Peyer's patch (tissue), 4 donors: ENCODE measurements around the gene TMEM126B. TPM values are rescaled to one million over a fixed set of nuclear protein-coding genes. Genes with fewer than 3 reads are reported as not detected.

Source experiments
- DNase-seq, 3 donors: peaks; one replicate each; pipeline ENCODE4 v3.0.0-alpha.2; 2017 to 2019
- H3K27ac ChIP-seq, 4 donors: fragments of 200-600 bp; sonication (generic); one replicate each; pipeline ENCODE4 v1.5.1; 2016 to 2019
- H3K27me3 ChIP-seq, 2 donors: fragments of 200-600 bp; sonication (generic); one replicate each; pipeline ENCODE4 v1.5.1; 2019
- H3K36me3 ChIP-seq, 3 donors: fragments of 200-600 bp; sonication (generic); one replicate each; pipeline ENCODE4 v1.5.1; 2016 to 2019
- H3K4me1 ChIP-seq, 4 donors: fragments of 200-600 bp; sonication (generic); one replicate each; pipeline ENCODE4 v1.5.1; 2016 to 2019
- H3K4me3 ChIP-seq, 4 donors: fragments of 200-600 bp; sonication (generic); 1 replicate in 3 of 4; 2 replicates in 1 of 4; pipeline ENCODE4 v1.5.1; 2016 to 2019; ENCODE audit warnings: mild to moderate bottlenecking in 1 of 4
- H3K9me3 ChIP-seq, 4 donors: fragments of 200-600 bp; sonication (generic); one replicate each; pipeline ENCODE4 v1.5.1; 2016 to 2019; ENCODE audit warnings: mild to moderate bottlenecking in 1 of 4
- CTCF ChIP-seq, 6 experiments: fragments of 450-650 bp in 4 of 6; fragments of 200-600 bp in 2 of 6; sonication (generic) in 1 of 6; IDR thresholded peaks; one replicate each; pipeline ENCODE4 v1.5.1; 2017 to 2019; ENCODE audit warnings: antibody characterized with exemption in 6 of 6, mild to moderate bottlenecking in 3 of 6, moderate library complexity in 1 of 6
- POLR2A ChIP-seq, 2 donors: fragments of 450-650 bp; IDR thresholded peaks; one replicate each; pipeline ENCODE4 v1.5.1; 2017; ENCODE audit warnings: antibody characterized with exemption in 2 of 2, mild to moderate bottlenecking in 2 of 2, moderate library complexity in 2 of 2
- total RNA-seq, 4 donors: library from RNA; depleted of rRNA; stranded (reverse); fragments of >200 nt; gene quantifications; one replicate each; pipeline ENCODE4 v1.1.0, GENCODE V29; 2016

TMEM126B gene
- total RNA-seq, 4 donors from 2014 or later: 26.9 to 52.8 (median 39.9) TPM

GRCh38 chr11:85685125-85685819, 56.9 kb downstream of the TMEM126B start:
- no peaks in the 10 kb centered on the region for H3K9me3 ChIP-seq
- peak overlapping the region; percentile 8 to 70 (median 26) for H3K27ac ChIP-seq
- H3K4me1 ChIP-seq: peaks cover 0 to 14% (median 0%) of the 10 kb centered on the region in 4 donors
- no peaks in the 10 kb centered on the region for H3K36me3 ChIP-seq
- no peaks in the 10 kb centered on the region for H3K27me3 ChIP-seq
- DNase-seq: peak in 1 of 3 donors; percentile 42
- TF ChIP-seq CTCF (IDR thresholded peaks at IDR 0.05) (no peak), POLR2A (IDR thresholded peaks at IDR 0.05) (no peak)
- peak overlapping the region in 1 of 4 donors; percentile 38 for H3K4me3 ChIP-seq

- peak in 2 of 3 donors; percentile 54 to 60 for DNase-seq
- Histone ChIP-seq H3K27ac (peak within 1 kb of the TSS; percentile 14 to 70 (median 26)), H3K4me3 (peak within 1 kb of the TSS in 1 of 4 donors; percentile 38), H3K9me3 (no peaks in the 10 kb centered on the region), H3K36me3 (no peaks in the 10 kb centered on the region), H3K4me1 (peaks cover 0 to 14% (median 0%) of the 10 kb centered on the region in 4 donors), H3K27me3 (no peaks in the 10 kb centered on the region)
- no peak for TF ChIP-seq POLR2A (IDR thresholded peaks at IDR 0.05)
Measured at GRCh38 chr11:85685820-85686459, 57.5 kb downstream of the TMEM126B start, which contains the start of gene CCDC89. TSS of gene CCDC89 (minus strand) at chr11:85686195. CDS start at chr11:85686130, 65 bp downstream.

Other genes with a start within 250 kb of the TMEM126B start
- gene DLG2, start 1.2 kb upstream of the TMEM126B start, total RNA-seq: 1 to 10 TPM in 3 of 4 donors, under 1 TPM in 1; 0.18 to 8.3 (median 2.5) TPM
- gene TMEM126A, start 19.4 kb downstream of the TMEM126B start, total RNA-seq: 10 to 100 TPM in 3 of 4 donors, not detected in 1; 10.3 to 21.7 (median 13.8) TPM
- gene CREBZF, start 36.5 kb downstream of the TMEM126B start, total RNA-seq: 100 to 1,000 TPM in 1 of 4 donors, 10 to 100 TPM in 3; 63.2 to 162 (median 90.5) TPM
- gene CCDC89, start 57.6 kb downstream of the TMEM126B start, total RNA-seq: 10 to 100 TPM in 1 of 4 donors, 1 to 10 TPM in 3; 2.5 to 14.0 (median 7.7) TPM
- gene SYTL2, start 182.5 kb downstream of the TMEM126B start, total RNA-seq: 100 to 1,000 TPM in 3 of 4 donors, 10 to 100 TPM in 1; 96.6 to 211 (median 125) TPM
- gene CCDC83, start 226.8 kb downstream of the TMEM126B start, total RNA-seq: not detected